IMR-90 (cell line): ENCODE results near the gene NUCB1. TPM values are rescaled to one million over a fixed set of nuclear protein-coding genes. Genes with fewer than 3 reads are reported as not detected.
"Not testable (repeated sequence)": the region's sequence is repeated elsewhere in the genome, so short reads cannot be mapped to it uniquely, and the experiment has no call there.

Experiments
- ATAC-seq: fragments of 200-7000 bp; cut with Tn5 transposase; 2 replicates; pipeline ENCODE4 v1.9.1; 2020; ENCODE audit warnings: low read depth, mild to moderate bottlenecking, moderate library complexity
- BruUV-seq: library from RNA; stranded (reverse); fragments of 400-500 nt; replicated peaks from 2 replicates; lab custom pipeline; 2021; lab: Mats Ljungman, UMichigan
- CTCF ChIA-PET: fragments of 300-600 bp; formaldehyde crosslinking; extraction: SDS; loops from one replicate; lab custom pipeline; 2021; ENCODE audit warnings: antibody characterized with exemption; lab: Yijun Ruan, JAX
- POLR2A ChIA-PET: fragments of 300-600 bp; sonication (Branson Sonifier 250); formaldehyde crosslinking; loops from one replicate; lab custom pipeline; 2022; ENCODE audit warnings: antibody characterized with exemption; ENCODE audit not compliant: unreplicated experiment; lab: Charles Lee
- DNase-seq: peaks from one replicate; pipeline ENCODE4 v3.0.0; 2013
- H2AFZ ChIP-seq: replicated peaks from 2 replicates; pipeline ENCODE3; 2013; ENCODE audit warnings: low read length, mild to moderate bottlenecking; ENCODE audit not compliant: poor library complexity
- H2AK5ac ChIP-seq: 2 replicates; pipeline ENCODE4 v1.6.1; 2013; ENCODE audit warnings: low read depth, low read length, inconsistent platforms
- H2AK9ac ChIP-seq: replicated peaks from 2 replicates; pipeline ENCODE3; 2013; ENCODE audit warnings: mild to moderate bottlenecking, low read depth, low read length, moderate library complexity; ENCODE audit not compliant: poor library complexity
- H2BK120ac ChIP-seq: 2 replicates; pipeline ENCODE4 v1.6.1; 2013; ENCODE audit warnings: low read depth, low read length, inconsistent platforms
- H2BK15ac ChIP-seq: 3 replicates; pipeline ENCODE4 v1.6.1; 2013; ENCODE audit warnings: low read depth, low read length, inconsistent platforms
- H2BK20ac ChIP-seq: 2 replicates; pipeline ENCODE4 v1.6.1; 2013; ENCODE audit warnings: low read depth, mild to moderate bottlenecking, inconsistent platforms, low read length, moderate library complexity
- H2BK5ac ChIP-seq: 2 replicates; pipeline ENCODE4 v1.6.1; 2013; ENCODE audit warnings: mild to moderate bottlenecking, low read depth, low read length, inconsistent platforms; ENCODE audit not compliant: poor library complexity, severe bottlenecking
- H3K14ac ChIP-seq: replicated peaks from 2 replicates; pipeline ENCODE4 v1.6.1; 2013; ENCODE audit warnings: low read depth, low read length, inconsistent platforms
- H3K18ac ChIP-seq: 2 replicates; pipeline ENCODE4 v1.6.1; 2013; ENCODE audit warnings: low read depth, low read length, control low read depth
- H3K23ac ChIP-seq: 2 replicates; pipeline ENCODE4 v1.6.1; 2013; ENCODE audit warnings: low read depth, low read length, inconsistent platforms
- H3K27ac ChIP-seq: 2 replicates; pipeline ENCODE4 v1.5.1; 2013; ENCODE audit warnings: mild to moderate bottlenecking, control low read depth, low read length; ENCODE audit not compliant: insufficient read depth
- H3K27me3 ChIP-seq: 2 replicates; pipeline ENCODE4 v1.6.1; 2013; ENCODE audit warnings: low read length; ENCODE audit not compliant: control insufficient read depth, insufficient read depth
- H3K36me3 ChIP-seq: 2 replicates; pipeline ENCODE4 v1.6.1; 2013; ENCODE audit warnings: low read length, mixed read lengths; ENCODE audit not compliant: control insufficient read depth, insufficient read depth
- H3K4ac ChIP-seq: 2 replicates; pipeline ENCODE4 v1.6.1; 2013; ENCODE audit warnings: low read depth, low read length, inconsistent platforms
- H3K4me1 ChIP-seq: 2 replicates; pipeline ENCODE4 v1.6.1; 2013; ENCODE audit warnings: low read length, mixed read lengths; ENCODE audit not compliant: control insufficient read depth, insufficient read depth
- H3K4me2 ChIP-seq: 2 replicates; pipeline ENCODE4 v1.6.1; 2013; ENCODE audit warnings: low read depth, mild to moderate bottlenecking, control low read depth, low read length, moderate library complexity
- H3K4me3 ChIP-seq: 2 replicates; pipeline ENCODE4 v1.5.1; 2013; ENCODE audit warnings: low read depth, mild to moderate bottlenecking, control low read depth, low read length, moderate library complexity; ENCODE audit not compliant: insufficient read depth
- H3K56ac ChIP-seq: 2 replicates; pipeline ENCODE4 v1.6.1; 2013; ENCODE audit warnings: low read length, inconsistent platforms; ENCODE audit not compliant: insufficient read depth; ENCODE audit errors: extremely low read depth
- H3K79me1 ChIP-seq, 2 experiments: 2 replicates each; pipeline ENCODE4 v1.6.1; 2013; ENCODE audit warnings: low read length in 2 of 2, inconsistent platforms in 1 of 2, low read depth in 1 of 2
- H3K9ac ChIP-seq: 2 replicates; pipeline ENCODE4 v1.6.1; 2013; ENCODE audit warnings: low read depth, low read length, control low read depth
- H3K9me1 ChIP-seq: 2 replicates; pipeline ENCODE4 v1.6.1; 2013; ENCODE audit warnings: low read length, inconsistent platforms; ENCODE audit not compliant: insufficient read depth
- H3K9me3 ChIP-seq: 2 replicates; pipeline ENCODE4 v1.6.1; 2013; ENCODE audit warnings: low read length; ENCODE audit not compliant: control insufficient read depth, insufficient read depth
- H4K20me1 ChIP-seq: 2 replicates; pipeline ENCODE4 v1.6.1; 2013; ENCODE audit warnings: low read length, inconsistent platforms; ENCODE audit not compliant: insufficient read depth
- H4K5ac ChIP-seq: 2 replicates; pipeline ENCODE4 v1.6.1; 2013; ENCODE audit warnings: mild to moderate bottlenecking, low read depth, low read length, control low read depth
- H4K8ac ChIP-seq, 2 experiments: 2 replicates each; pipeline ENCODE4 v1.6.1; 2013; ENCODE audit warnings: low read depth in 2 of 2, low read length in 2 of 2, control low read depth in 1 of 2, inconsistent platforms in 1 of 2
- H4K91ac ChIP-seq: 2 replicates; pipeline ENCODE4 v1.6.1; 2013; ENCODE audit warnings: low read depth, low read length, inconsistent platforms; ENCODE audit not compliant: insufficient read depth
- WGBS, 2 experiments: methylation state at CpG; one replicate each; pipeline versions ENCODE4 v1.1.5 to v1.1.7; 2013; ENCODE audit warnings: missing lambda C conversion rate in 2 of 2; ENCODE audit not compliant: insufficient read length in 1 of 2; ENCODE audit errors: extremely low coverage in 2 of 2; 5-methylcytosine and 5-hydroxymethylcytosine counted together
- dilution Hi-C: fragments of 300-500 bp; cut with HindIII; formaldehyde crosslinking; loops from one replicate; pipeline ENCODE4 v1.14.3; 2018; ENCODE audit warnings: low sequenced_read_pairs; ENCODE audit not compliant: unreplicated experiment
- in situ Hi-C: fragments of 300-500 bp; cut with MboI; formaldehyde crosslinking; loops from 3 replicates; pipeline ENCODE4 v1.14.3; 2019; ENCODE audit warnings: low sequenced_read_pairs, inconsistent platforms, mixed read lengths
- intact Hi-C: fragments of 100-400 bp; cut with micrococcal nuclease; formaldehyde crosslinking; loops from 2 replicates; pipeline ENCODE4 v1.10.0; 2022
- polyA plus RNA-seq, 3 experiments: library from polyadenylated mRNA; depleted of rRNA; stranded (reverse); fragments of >200 nt; gene quantifications; 2 replicates each; pipeline ENCODE4 v1.2.3, GENCODE V29; 2012; ENCODE audit warnings: low replicate concordance in 1 of 3
- total RNA-seq: library from RNA; depleted of rRNA; stranded (reverse); fragments of >200 nt; gene quantifications from 2 replicates; pipeline ENCODE4 v1.2.3, GENCODE V29; 2012

The NUCB1 gene
- total and polyA plus RNA-seq, 2 of the 4 experiments (the other 2 are of a cell fraction), result 37.3 to 253 TPM

- DNase-seq, H3K18ac ChIP-seq, H3K79me1 ChIP-seq, H3K27me3 ChIP-seq, H3K4me2 ChIP-seq, H2BK120ac ChIP-seq, H3K27ac ChIP-seq, H4K20me1 ChIP-seq, H3K9me3 ChIP-seq, dilution Hi-C loops, H3K56ac ChIP-seq, CTCF ChIA-PET, H3K23ac ChIP-seq, H2BK5ac ChIP-seq, H4K8ac ChIP-seq, H2AFZ ChIP-seq, H4K5ac ChIP-seq, H2AK9ac ChIP-seq, H2AK5ac ChIP-seq, H2BK15ac ChIP-seq, BruUV-seq, H3K14ac ChIP-seq, ATAC-seq, H3K9ac ChIP-seq, H4K91ac ChIP-seq, H3K36me3 ChIP-seq, intact Hi-C loops, H3K9me1 ChIP-seq, in situ Hi-C loops, H3K4me3 ChIP-seq: not testable (repeated sequence)
- H3K4me1 ChIP-seq, result peaks cover 11% of the 10 kb centered on the region
- 0 out of 2 replicates have a peak overlapping the region, but pooled peaks have one; percentile 5 for H2BK20ac ChIP-seq
- 92% methylated on average over 6 of the region's 17 CpGs; no CpG with 5 or more reads in 1 of the 2 experiments for WGBS, 2 experiments
- H3K4ac ChIP-seq, result peak overlapping the region; percentile 39; the same call in 1 of the 2 replicates
- POLR2A ChIA-PET, result interaction anchor here (0.8 kb wide), 1 partner anchor 36 kb away, joined by 8 read pairs; no protein-coding TSS in a partner anchor
Observed at GRCh38 chr19:48927692-48928091, 27.6 kb downstream of the NUCB1 start.
